ENCODE data around the gene C5orf34.
"Not testable (repeated sequence)": the region's sequence is repeated elsewhere in the genome, so short reads cannot be mapped to it uniquely, and the experiment has no call there.

- TF ChIP-seq POLR2AphosphoS5 (IDR thresholded peaks at IDR 0.05); CTCF (IDR thresholded peaks at IDR 0.05; ENCODE audit: poor library complexity, severe bottlenecking); TAF1 (IDR thresholded peaks at IDR 0.05; ENCODE audit: low read depth); EZH2 (IDR thresholded peaks at IDR 0.05; ENCODE audit: borderline replicate concordance, insufficient read depth, low read length, poor library complexity, severe bottlenecking); EP300 (conservative IDR thresholded peaks at IDR 0.05; ENCODE audit: poor library complexity, severe bottlenecking); REST (IDR thresholded peaks at IDR 0.05; ENCODE audit: borderline replicate concordance): not testable (repeated sequence)
These were observed 41.6 kb upstream of the C5orf34 start for GRCh38 chr5:43556607-43556856.

Data from neural cell (in vitro differentiated cells).